NOMO-1 treated with dmso at 0.1 percent for 144 hours (cell line): ENCODE results near the gene TMEM53.

Experiments used
- DNase-seq: peaks from one replicate; lab custom pipeline; 2025; ENCODE audit not compliant: unreplicated experiment; lab: John Stamatoyannopoulos, UW

Gene TMEM53

DNA sequence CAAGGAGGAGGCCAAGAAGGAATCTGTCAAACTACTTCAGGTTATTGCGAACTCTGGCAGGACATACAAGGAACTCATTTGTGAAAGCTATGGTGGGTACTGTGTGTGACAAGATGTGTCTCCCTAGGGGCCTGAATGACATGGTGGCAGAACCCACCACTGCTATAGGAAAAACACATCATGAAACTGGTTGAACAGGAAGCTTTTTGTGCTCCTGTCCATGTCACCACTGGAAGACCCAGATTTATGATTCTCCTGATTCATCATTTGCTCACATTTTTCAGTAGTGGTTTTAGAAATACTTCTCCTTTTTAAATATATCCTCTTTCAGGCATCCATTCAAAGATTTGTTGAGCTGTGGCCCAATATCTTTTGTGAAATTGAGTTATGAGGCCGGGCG lies 23.9 kb upstream of the TMEM53 start:
- peak; percentile 76 for DNase-seq

DNA sequence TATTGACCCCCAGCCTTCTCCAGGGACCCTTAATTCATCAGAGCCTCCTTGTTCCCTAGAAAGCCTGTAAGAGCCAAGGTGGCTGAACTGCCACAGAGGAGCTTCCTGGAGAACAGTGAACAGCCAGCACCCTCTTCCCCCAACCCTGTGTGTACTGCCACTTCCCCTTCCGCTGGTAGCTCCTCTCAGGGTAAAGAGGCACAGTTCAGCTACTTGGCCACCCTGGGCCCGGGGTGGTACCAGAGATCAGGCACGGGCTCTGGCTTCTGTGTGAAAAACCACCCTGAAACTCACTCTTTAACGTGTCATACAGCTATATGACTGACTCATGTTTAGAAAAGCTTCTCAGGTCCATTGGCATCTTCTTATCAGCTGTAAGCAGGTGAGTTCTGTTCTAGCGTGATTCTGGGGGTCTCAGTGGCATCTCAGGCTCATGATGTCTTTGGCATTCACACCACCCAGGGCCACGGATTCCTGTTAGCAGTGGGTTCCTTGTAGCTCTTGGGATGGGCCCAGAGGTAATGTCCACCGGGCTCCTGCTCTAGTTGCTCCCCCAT lies 22.6 kb upstream of the TMEM53 start:
- DNase-seq: peak; percentile 61

- DNase-seq: no peak
Measured at GRCh38 chr1:44696101-44696500, 21.8 kb upstream of the TMEM53 start.

DNA sequence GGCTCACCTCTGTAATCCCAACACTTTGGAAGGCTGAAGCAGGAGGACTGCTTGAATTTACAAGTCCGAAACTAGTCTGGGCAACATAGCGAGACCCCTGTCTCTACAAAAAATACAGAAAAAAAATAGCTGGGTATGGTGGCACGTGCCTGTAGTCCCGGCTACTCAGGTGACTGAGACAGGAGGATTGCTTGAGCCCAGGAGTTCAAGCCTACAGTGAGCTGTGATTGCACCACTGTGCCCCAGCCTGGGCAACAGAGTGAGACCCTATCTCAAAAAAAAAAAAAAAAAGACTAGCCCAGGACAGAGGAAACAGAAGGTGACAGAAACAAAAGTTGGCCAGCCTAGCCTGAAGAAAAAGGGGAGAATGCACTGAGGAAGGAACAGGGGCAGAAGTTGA lies 21.4 kb upstream of the TMEM53 start:
- DNase-seq: no peak

- no peak for DNase-seq
Measured at GRCh38 chr1:44694863-44695478, 20.7 kb upstream of the TMEM53 start.

GRCh38 chr1:44693900-44694299 lies 19.6 kb upstream of the TMEM53 start:
- no peak for DNase-seq

DNA sequence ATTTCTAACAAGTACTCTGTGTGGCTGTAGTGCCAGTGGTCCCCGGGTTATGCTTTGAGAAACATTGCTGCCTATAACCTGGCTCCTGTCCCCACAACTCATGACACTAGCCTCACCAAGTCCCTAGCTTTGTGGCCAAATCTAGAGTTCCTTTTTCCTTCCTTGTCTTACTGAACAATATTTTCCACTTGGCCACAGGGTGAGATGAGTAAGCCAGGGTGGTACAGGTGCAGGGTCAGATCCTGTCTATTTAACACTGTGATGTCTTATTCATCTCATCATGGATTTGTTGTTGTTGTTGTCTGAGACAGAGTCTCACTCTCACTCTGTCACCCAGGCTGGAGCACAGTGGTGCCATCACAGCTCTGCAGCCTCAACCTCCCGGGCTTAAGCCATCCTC lies 18.9 kb upstream of the TMEM53 start:
- DNase-seq: no peak

GRCh38 chr1:44689447-44689765 lies 15.1 kb upstream of the TMEM53 start:
- DNase-seq: no peak

GRCh38 chr1:44688760-44689446 lies 14.6 kb upstream of the TMEM53 start:
- no peak for DNase-seq

- no peak for DNase-seq
Measured at GRCh38 chr1:44685881-44686280, 11.6 kb upstream of the TMEM53 start.

DNA sequence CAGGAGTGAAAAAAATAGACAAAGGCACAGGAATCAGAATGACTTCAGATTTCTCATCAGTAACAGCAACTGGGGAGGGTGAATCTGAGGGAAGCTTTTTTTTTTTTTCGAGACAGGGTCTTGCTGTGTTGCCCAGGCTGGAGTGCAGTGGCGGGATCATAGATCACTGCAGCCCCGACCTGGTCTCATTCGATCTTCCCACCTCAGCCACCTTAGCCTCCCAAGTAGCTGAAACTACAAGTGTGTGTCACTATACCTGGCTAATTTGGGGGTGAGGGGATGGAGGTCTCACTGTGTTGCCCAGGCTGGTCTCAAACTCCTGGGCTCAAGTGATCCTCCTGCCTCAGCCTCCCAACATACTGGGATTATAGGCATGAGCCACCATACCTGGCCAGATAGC lies 10.9 kb upstream of the TMEM53 start:
- no peak for DNase-seq

DNA sequence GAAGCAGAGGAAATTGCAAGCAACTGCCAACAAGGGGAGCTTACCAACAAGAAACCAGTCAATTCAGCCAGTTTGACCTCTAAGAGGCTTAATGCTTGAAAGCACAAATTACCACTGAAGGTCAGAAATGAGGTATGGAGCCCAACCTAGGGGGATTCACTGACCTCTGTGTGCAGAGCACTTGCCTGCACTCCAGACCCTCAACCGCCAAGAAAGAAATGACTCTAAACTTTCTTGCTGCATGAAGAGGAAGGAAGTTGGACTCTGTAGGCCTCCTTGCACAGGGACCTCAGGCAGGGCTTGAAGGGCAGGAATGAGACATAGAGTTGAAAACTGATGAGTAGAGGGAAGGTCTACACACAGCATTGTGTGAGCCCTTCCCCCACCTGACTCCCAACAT lies 10.2 kb upstream of the TMEM53 start:
- DNase-seq: peak; percentile 66

- peak; percentile 65 for DNase-seq
Measured at GRCh38 chr1:44682883-44683265, 8.6 kb upstream of the TMEM53 start.

- DNase-seq: no peak
Measured at GRCh38 chr1:44681905-44682882, 7.9 kb upstream of the TMEM53 start.

GRCh38 chr1:44679468-44679867 lies 5.2 kb upstream of the TMEM53 start:
- no peak for DNase-seq

DNA sequence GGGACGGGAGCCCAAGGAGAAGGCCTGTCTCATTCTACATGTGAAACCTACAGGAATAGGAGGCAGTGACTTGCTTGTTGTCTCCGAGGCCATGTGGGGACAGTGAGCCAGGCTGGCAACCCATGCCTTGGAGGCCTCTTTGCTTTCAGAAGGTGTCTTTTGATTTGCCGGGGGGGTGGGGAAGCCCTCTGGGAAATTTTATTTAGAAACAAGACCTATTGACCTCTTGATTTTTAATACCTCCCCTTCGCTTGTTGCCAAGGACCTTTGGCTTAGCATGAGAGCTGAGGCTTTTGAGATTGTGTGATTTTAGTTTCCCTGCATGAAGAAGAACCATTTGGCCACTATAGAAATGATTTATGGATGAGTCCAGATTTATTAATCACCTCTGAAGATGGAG lies 4.3 kb upstream of the TMEM53 start:
- DNase-seq: no peak

DNA sequence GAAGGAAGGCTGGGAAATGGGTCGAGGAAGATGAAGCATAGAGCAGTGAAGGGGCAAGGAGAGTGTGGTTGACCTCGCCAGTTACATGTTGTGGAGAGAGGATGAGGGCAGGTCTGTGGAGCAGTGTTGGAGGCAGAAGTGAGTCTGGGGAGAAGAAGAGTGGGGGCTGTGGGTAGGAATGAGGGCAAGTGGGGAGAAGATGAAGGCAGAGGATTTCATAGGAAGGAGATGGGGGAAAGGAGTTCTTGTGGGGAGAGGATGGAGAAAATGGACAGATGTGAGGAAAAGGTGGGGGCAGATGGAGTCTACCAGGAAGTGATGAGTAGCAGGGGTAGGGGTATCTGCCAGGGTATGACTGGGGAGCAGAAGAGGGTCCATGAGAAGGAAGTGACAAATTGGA lies 3.8 kb upstream of the TMEM53 start:
- no peak for DNase-seq

DNA sequence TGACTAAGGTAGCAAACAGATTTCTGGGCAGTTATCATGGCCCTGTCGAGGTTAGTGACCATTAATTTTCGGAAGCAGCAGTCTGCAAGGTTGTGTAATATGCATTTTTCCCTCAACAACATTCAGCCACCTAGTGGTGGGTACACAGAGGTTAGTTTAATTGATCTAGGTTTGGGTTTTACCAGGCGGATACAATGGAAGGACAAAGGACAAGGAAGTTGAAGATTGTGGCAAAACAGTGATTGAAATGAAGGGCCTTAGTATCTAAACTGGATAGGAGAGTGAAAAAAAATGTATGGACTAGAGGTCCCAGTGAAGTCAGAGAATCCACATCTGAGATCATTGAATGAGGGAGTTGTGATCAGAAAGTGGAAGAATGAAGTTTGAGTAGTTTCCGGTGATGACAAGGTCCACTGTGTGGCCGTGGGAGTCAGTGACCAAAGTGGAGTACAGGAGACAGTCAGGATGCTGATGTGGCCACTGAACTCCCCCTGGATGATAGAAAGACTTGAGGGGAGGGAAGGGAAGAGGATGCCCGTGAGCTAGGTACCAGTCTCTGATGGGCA lies 3.0 kb upstream of the TMEM53 start:
- DNase-seq: peak; percentile 66

DNA sequence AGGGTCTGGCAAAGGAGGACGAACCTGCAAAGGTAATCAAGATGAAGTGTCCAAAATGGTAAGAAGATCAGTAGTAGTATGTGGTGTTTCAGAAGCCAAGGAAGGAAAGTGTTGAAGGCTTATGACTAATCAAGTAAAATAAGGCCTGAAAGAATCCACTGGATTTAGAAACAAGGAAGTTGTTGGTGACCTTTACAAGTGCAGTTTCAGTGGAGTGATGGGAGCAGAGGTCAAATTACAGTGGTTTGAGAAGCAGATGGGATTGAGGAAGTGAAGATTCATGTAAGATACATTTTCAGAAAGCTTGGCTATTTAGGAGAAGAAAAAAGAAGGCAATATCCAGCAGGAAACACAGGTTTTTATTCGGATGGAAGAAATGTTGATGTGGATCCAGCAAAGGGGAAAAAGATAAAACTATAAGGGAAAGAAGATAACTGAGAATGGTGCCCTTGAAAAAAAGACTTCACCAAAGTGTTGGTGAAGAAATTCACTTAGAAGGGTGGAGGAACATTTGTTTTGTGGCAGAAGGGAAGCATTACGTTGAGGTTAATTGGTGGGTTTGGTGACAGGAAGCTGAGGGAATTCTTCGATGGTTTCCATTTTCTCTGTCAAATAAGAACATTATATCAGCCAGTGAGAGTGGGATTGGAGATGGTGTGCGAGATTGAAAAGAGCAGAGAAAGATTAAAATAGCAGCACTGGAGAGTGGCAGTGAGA lies 2.4 kb upstream of the TMEM53 start:
- peak; percentile 90 for DNase-seq

DNA sequence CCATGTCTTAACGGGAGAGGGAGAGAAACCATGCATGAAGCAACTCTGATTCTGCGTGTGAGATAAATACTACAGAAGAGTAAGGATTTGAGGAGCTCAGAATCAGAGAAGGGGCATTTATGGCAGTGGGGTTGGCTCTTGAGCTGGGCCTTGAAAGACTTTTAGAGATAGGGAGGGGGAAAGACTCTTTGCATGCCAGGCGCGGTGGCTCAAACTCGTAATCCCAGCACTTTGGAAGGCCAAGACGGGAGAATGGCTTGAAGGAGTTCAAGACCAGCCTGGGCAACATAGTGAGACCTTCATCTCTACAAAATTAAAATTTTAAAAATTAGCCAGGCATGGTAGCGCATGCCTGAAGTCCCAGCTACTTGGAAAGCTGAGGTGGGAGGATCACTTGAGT lies 905 bp upstream of the TMEM53 start:
- no peak for DNase-seq

- no peak for DNase-seq
Measured at GRCh38 chr1:44673675-44674112, 587 bp downstream of the TMEM53 start.
